Measurements from ENCODE around the gene KLK5.
A peak's percentile ranks its signal among the peaks of the same experiment; 100 is the strongest.

- peak; percentile 90 for TF ChIP-seq RAD21 (IDR thresholded peaks at IDR 0.05; ENCODE audit: low read depth)
- TF ChIP-seq FOXM1 (IDR thresholded peaks at IDR 0.05; ENCODE audit: borderline replicate concordance, low read depth) = no peak
- no peak for TF ChIP-seq EP300 (IDR thresholded peaks at IDR 0.05; ENCODE audit: borderline replicate concordance)
- TF ChIP-seq YY1 (IDR thresholded peaks at IDR 0.05; ENCODE audit: low read depth) = no peak
- no peak for TF ChIP-seq REST (IDR thresholded peaks at IDR 0.05; ENCODE audit: low read depth)
- TF ChIP-seq MAX (IDR thresholded peaks at IDR 0.05) = no peak
- TF ChIP-seq EGR1 (IDR thresholded peaks at IDR 0.05) = no peak
- no peak for TF ChIP-seq CEBPB (IDR thresholded peaks at IDR 0.05)
- no peak for TF ChIP-seq NFIC (IDR thresholded peaks at IDR 0.05)
Observed at GRCh38 chr19:50922317-50922853, 30.5 kb downstream of the KLK5 start.

All from Ishikawa (cell line).